GM20000 (cell line): ENCODE results near the gene CDKL1.

ENCODE experiments used
- DNase-seq: peaks from one replicate; pipeline ENCODE4 v3.0.0; 2012; ENCODE audit warnings: low spot score
- CTCF ChIP-seq: IDR thresholded peaks from 2 replicates; pipeline ENCODE4 v1.5.1; 2012; ENCODE audit warnings: mild to moderate bottlenecking, control low read depth; ENCODE audit errors: extremely low read depth, missing control alignments

The CDKL1 gene

GRCh38 chr14:50299585-50299984 is 97.1 kb downstream of the CDKL1 start:
- no peak for DNase-seq
- TF ChIP-seq CTCF: no peak

GRCh38 chr14:50290306-50290705 is 106.4 kb downstream of the CDKL1 start:
- DNase-seq: no peak
- TF ChIP-seq CTCF: no peak

- no peak for DNase-seq
- TF ChIP-seq CTCF: no peak
Measured at GRCh38 chr14:50288146-50288545, 108.5 kb downstream of the CDKL1 start.

GRCh38 chr14:50285861-50286260 is 110.8 kb downstream of the CDKL1 start:
- DNase-seq: no peak
- TF ChIP-seq CTCF: no peak
